AG09319 (cell line): Measurements from ENCODE around the gene PITPNM3.

Source experiments
- DNase-seq: peaks from one replicate; pipeline ENCODE4 v3.0.0-alpha.2; 2010; ENCODE audit warnings: low read depth; ENCODE audit errors: extremely low read depth
- CTCF ChIP-seq: IDR thresholded peaks from 2 replicates; pipeline ENCODE4 v1.5.1; 2011; ENCODE audit warnings: low read depth, mild to moderate bottlenecking, inconsistent platforms, low read length, moderate library complexity

Gene PITPNM3

GRCh38 chr17:6402258-6402657 lies 154.1 kb downstream of the PITPNM3 start:
- no peak for TF ChIP-seq CTCF

More at GRCh38 chr17:6402258-6402657, 154.1 kb downstream of the PITPNM3 start:
- no peak for DNase-seq
